GM13977 (cell line): ENCODE measurements around the gene IRX2.

ENCODE experiments used
- DNase-seq: peaks from one replicate; pipeline ENCODE4 v3.0.0; 2012; ENCODE audit warnings: low spot score
- in situ Hi-C: fragments of 300-500 bp; cut with MboI; formaldehyde crosslinking; loops from one replicate; pipeline ENCODE4 v1.12.0; 2022; ENCODE audit warnings: low sequenced_read_pairs, low pct_unique_long_range_greater_than_20kb, mixed read lengths, inconsistent platforms; ENCODE audit not compliant: unreplicated experiment
- TF ChIP-seq, protein P1 (sequence below): IDR thresholded peaks from 2 replicates; pipeline ENCODE4 v1.5.1; 2012; ENCODE audit warnings: mild to moderate bottlenecking, control low read depth; ENCODE audit not compliant: insufficient read depth; ENCODE audit errors: extremely low read depth, missing control alignments

Gene IRX2

GRCh38 chr5:2753452-2754420 lies 2.3 kb upstream of the IRX2 start:
- TF ChIP-seq, protein P1, sequence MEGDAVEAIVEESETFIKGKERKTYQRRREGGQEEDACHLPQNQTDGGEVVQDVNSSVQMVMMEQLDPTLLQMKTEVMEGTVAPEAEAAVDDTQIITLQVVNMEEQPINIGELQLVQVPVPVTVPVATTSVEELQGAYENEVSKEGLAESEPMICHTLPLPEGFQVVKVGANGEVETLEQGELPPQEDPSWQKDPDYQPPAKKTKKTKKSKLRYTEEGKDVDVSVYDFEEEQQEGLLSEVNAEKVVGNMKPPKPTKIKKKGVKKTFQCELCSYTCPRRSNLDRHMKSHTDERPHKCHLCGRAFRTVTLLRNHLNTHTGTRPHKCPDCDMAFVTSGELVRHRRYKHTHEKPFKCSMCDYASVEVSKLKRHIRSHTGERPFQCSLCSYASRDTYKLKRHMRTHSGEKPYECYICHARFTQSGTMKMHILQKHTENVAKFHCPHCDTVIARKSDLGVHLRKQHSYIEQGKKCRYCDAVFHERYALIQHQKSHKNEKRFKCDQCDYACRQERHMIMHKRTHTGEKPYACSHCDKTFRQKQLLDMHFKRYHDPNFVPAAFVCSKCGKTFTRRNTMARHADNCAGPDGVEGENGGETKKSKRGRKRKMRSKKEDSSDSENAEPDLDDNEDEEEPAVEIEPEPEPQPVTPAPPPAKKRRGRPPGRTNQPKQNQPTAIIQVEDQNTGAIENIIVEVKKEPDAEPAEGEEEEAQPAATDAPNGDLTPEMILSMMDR = no peak
- no peak for DNase-seq
- in situ Hi-C loops = no loop called here

DNA sequence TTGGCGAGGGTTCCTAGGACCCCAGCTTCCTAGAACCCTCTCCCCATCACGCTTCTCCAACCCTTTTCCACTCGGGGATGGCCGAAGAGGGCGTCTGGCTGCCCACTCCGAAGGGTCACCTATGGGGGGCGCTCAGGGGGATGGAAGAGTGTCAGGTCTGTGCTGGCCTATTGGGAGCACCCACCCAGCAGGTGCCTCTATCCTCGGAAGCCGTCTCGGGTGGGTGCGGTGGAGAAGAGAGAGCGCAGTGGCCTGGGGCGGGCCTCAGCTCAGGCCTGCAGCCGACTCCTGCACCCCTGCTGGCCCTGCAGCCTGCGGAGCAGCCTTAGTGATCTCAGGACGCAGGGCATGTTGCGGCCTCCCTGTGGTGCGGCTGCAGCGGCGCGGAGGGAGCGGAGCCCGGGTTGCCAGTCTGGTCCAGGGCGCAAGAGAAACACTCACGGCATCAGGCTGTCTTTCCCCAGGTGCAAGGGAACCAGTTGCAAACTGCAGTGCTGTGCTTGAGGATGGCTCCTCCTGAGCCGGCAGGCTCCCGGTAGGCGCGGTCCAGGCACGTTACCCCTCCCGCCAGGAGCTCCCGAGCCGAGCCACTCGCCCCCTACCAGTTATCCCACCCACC lies 1.5 kb upstream of the IRX2 start:
- in situ Hi-C loops = no loop called here
- TF ChIP-seq, protein P1 = no peak
- no peak for DNase-seq

GRCh38 chr5:2752059-2752820 lies 763 bp upstream of the IRX2 start:
- DNase-seq = no peak
- TF ChIP-seq, protein P1 = no peak
- in situ Hi-C loops = no loop called here

DNA sequence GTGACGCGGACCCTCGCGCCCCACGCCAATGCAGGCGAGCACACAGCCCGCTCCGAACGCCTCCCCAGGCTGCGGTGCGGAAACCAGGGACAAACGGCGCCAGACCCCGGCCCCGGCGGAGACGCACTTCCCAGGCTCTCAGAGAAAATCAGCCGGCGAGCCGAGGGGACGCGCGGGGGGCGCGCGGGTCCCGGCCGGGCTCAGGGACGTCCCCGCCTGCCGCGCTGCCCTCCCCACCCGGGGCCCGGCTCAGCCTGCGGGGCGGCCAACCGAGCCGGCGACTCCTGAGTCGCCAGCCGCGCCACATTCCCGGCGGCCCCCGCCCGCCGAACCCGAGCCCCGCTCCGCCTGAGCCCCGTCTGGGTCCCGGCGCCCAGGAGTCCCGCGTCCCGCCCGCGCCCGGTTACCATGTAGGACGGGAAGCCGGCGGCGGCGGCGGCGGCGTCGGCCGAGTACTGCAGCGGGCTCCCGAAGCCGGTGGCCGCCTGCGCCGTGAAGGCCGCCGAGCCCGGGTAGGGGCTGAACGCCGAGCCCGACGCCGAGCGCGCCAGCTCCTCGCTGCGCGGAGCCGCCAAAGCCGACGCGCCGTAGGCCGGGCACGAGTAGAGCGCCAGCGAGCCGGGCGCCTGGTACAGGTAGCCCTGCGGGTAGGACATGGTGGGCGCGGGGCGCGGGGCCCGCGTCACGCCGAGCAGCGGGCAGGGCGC lies 566 bp downstream of the IRX2 start:
- DNase-seq = no peak
- in situ Hi-C loops = no loop called here
- TF ChIP-seq, protein P1 = no peak

DNA sequence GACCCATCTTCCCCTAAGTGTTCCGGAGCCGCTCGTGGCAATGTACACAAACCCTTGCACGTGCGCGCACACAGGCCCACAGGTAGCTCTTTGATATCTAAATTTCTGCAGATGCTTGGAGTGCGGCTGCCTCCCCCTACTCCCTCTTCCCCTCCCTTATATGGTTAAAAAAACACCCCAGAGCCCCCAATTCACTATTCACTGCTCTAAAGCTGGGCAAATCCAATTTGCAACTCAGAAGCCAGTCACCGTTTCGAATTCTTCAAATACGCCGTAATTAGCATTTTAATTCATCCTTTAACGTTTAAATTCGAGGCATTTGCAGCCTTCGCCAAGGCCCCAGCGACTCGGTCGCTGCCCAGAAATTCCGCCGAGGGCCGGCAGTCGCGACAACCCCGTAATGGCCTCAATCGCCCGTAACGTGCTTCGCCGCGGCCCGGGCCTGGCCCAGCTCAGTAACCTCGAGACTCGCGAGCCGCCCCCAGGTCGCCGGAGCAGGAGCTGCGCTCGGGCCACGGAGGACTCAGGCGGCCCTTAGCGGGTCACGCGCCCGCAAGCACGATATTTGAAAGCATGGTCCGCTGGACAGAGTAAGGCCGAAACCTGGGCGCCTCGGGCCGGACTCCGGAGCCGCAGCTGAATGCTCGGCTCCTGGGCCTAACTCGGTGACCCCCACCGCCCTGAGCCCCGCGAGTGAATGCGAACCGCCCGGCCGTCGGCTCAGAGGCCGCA lies 1.3 kb downstream of the IRX2 start:
- DNase-seq = no peak
- TF ChIP-seq, protein P1 = no peak
- in situ Hi-C loops = no loop called here
